Upper lobe of left lung (tissue), 4 donors: ENCODE data around the gene EGFR.

Experiments
- CTCF ChIP-seq, 6 experiments: fragments of 450-650 bp in 4 of 6; fragments of 200-600 bp in 2 of 6; sonication (generic) in 2 of 6; IDR thresholded peaks; one replicate each; pipeline ENCODE4 v1.5.1; 2016 to 2019; ENCODE audit warnings: antibody characterized with exemption in 6 of 6
- POLR2A ChIP-seq, 4 donors: fragments of 450-650 bp; IDR thresholded peaks; one replicate each; pipeline ENCODE4 v1.5.1; 2016 to 2017; ENCODE audit warnings: antibody characterized with exemption in 4 of 4, mild to moderate bottlenecking in 2 of 4

DNA sequence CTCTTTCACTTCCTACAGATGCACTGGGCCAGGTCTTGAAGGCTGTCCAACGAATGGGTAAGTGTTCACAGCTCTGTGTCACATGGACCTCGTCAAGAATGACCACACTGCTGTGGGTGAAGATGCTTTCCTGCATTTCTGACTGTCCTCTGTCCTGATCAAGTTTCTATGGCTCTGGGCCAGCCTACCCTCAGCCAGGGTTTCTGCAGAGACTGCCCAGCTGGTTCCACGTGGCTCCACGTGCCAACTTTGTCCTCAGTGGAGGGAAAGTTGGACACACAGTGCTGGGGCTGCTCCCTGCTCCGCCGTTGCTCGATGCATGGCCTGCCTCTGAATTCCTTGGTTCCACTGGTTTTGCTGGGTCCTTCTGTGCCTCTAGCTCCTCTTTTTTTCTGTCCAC is 152.3 kb downstream of the EGFR start:
- no peak for TF ChIP-seq CTCF (IDR thresholded peaks at IDR 0.05)
- no peak for TF ChIP-seq POLR2A (IDR thresholded peaks at IDR 0.05)
